Testis (tissue), 2 donors: ENCODE data around the gene KRT3.

Experiments
- CTCF ChIP-seq, 3 experiments: fragments of 450-650 bp in 2 of 3; fragments of 200-600 bp in 1 of 3; sonication (generic) in 1 of 3; IDR thresholded peaks; one replicate each; pipeline ENCODE4 v1.5.1; 2016 to 2019; ENCODE audit warnings: antibody characterized with exemption in 3 of 3, mild to moderate bottlenecking in 2 of 3, moderate library complexity in 1 of 3
- POLR2A ChIP-seq: fragments of 450-650 bp; IDR thresholded peaks from one replicate; pipeline ENCODE4 v1.6.1; 2017; ENCODE audit warnings: antibody characterized with exemption, mild to moderate bottlenecking, moderate library complexity

GRCh38 chr12:52821071-52821730, 25.3 kb upstream of the KRT3 start:
- TF ChIP-seq POLR2A (no peak), CTCF (IDR thresholded peaks at IDR 0.05) (no peak)
